ENCODE measurements around the gene CAMTA1.

The CAMTA1 gene

DNA sequence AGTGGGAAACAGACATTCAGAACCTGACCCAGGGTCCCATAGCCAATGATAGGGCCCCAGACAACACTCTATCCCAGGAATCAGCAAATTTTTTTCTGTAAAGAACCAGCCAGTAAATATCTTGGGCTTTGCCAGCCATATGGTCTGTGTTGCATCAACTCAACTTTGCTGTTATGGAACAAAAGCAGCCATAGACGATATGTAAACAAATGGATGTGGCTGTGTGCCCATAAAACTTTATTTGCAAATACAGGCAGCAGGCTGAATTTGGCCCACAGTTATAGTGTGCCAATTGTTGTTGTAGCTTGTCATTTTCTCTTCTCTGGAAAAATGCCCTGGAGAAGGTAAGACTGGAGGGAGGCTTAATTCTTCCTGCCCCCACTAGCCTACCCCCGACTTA lies 554.7 kb downstream of the CAMTA1 start:
- DNase-seq (ENCODE audit: low spot score), result no peak

GRCh38 chr1:7341145-7341905 lies 556.1 kb downstream of the CAMTA1 start:
- DNase-seq (ENCODE audit: low spot score), result no peak

- no peak for DNase-seq (ENCODE audit: low spot score)
These were observed 558.6 kb downstream of the CAMTA1 start for GRCh38 chr1:7343882-7344281.

- DNase-seq (ENCODE audit: low spot score), result no peak
These were observed 559.0 kb downstream of the CAMTA1 start for GRCh38 chr1:7344299-7344698.

GRCh38 chr1:7345516-7345915 lies 560.3 kb downstream of the CAMTA1 start:
- DNase-seq (ENCODE audit: low spot score), result no peak

GRCh38 chr1:7346070-7346596 lies 560.9 kb downstream of the CAMTA1 start:
- no peak for DNase-seq (ENCODE audit: low spot score)

GRCh38 chr1:7346600-7347570 lies 561.6 kb downstream of the CAMTA1 start:
- no peak for DNase-seq (ENCODE audit: low spot score)

GRCh38 chr1:7348073-7348472 lies 562.8 kb downstream of the CAMTA1 start:
- DNase-seq (ENCODE audit: low spot score), result no peak

GRCh38 chr1:7348580-7348979 lies 563.3 kb downstream of the CAMTA1 start:
- DNase-seq (ENCODE audit: low spot score), result no peak

GRCh38 chr1:7350804-7351203 lies 565.5 kb downstream of the CAMTA1 start:
- no peak for DNase-seq (ENCODE audit: low spot score)

- no peak for DNase-seq (ENCODE audit: low spot score)
These were observed 566.4 kb downstream of the CAMTA1 start for GRCh38 chr1:7351649-7352048.

GRCh38 chr1:7352364-7352763 lies 567.1 kb downstream of the CAMTA1 start:
- DNase-seq (ENCODE audit: low spot score), result no peak

- no peak for DNase-seq (ENCODE audit: low spot score)
These were observed 567.7 kb downstream of the CAMTA1 start for GRCh38 chr1:7352974-7353373.

DNA sequence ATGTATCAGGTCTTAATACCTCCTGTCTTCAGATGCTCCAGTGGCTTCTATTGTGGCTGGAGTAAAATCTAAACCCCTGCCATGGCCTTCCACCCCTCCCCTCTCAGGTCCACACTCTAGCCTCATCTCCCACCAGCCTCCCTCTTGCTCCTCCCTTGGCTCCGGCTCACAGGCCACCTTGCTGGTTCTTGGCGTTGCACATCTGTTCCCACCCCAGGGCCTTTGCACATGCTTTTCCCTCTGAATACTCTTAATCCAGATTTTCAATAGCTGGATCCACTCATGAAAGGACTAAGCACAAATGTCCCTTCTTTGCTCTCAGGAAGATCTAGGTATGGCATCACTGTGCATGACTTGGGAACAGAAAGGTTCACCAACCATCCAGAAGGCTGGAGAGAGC lies 570.4 kb downstream of the CAMTA1 start:
- no peak for DNase-seq (ENCODE audit: low spot score)

DNA sequence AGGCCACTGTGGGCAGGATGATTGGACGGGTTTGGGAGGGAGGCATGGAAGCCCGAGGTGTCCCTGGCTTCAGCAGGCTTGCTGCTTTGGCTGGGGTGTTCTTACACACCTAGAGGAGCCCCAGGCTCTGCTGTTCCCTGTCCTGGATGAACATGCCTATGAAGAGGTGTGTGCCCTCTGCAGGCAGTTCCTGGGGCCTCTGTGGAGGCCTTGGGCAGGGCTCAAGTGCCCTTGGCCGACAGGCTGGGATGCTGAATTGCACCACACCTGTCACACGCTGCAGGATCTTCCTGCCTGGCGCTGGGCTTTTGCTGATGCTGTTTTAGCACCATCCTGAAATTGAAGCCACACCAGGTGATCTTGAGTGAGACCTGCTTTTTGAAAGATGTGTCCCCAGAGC lies 570.8 kb downstream of the CAMTA1 start:
- DNase-seq (ENCODE audit: low spot score), result no peak

- DNase-seq (ENCODE audit: low spot score), result no peak
These were observed 573.2 kb downstream of the CAMTA1 start for GRCh38 chr1:7358425-7358824.

DNA sequence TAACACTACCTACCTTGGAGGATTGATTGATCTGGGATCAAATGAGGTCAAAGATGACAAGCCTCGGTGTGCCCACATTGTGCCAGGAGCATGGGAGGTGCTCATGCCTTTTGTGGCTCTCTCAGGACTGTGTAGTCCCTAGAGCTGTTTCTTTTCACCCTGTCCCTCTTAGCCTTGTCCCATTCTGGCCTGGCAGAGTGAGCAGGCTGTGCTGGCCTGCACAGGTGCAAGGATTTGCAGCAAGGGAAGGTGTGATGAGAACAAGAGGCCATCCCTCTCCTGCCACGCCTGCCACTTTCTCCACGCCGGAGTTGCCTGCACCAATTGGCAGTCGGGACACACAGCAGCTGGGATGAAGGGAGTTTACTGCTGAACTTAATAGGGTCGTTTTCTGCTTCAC lies 575.3 kb downstream of the CAMTA1 start:
- DNase-seq (ENCODE audit: low spot score), result no peak

DNA sequence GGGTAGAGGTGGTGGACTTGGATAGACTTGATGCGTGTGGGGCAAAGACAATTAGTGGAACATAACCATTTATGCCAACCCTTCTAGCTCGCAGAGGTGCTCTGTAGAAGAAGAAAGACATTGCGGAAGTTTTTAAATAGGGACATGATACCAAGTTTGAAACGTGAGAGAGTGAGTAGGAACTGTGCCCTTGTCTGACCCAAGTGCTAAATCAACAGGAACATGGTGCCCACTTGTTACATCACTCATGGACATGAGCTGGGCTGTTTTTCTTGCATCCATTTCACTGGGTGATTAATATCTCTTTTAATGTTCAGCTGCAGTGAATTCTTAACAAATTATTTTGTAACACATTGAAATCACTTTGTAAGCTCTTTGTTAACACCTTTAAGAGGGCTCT lies 577.7 kb downstream of the CAMTA1 start:
- no peak for DNase-seq (ENCODE audit: low spot score)

DNA sequence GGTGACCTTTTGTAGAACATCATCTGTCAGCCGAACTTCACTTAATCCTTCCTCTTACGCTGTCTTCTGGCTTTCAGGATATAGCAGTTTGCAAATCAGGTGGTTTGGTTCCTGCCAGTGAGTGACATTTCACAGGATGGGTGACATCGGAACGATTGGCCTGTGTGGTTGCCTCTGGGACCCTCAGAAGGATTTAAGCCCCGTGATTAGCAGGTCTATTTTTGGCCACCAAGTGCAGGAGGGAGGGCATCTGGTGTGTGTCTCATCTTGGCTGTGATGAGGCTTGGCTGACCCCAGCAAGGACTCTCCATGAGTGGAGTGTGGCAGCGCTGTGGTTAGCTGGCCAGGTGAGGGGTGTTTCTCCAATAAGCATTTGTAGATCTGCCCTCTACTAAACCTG lies 578.2 kb downstream of the CAMTA1 start:
- no peak for DNase-seq (ENCODE audit: low spot score)

- DNase-seq (ENCODE audit: low spot score), result no peak
These were observed 580.5 kb downstream of the CAMTA1 start for GRCh38 chr1:7365706-7366105.

GRCh38 chr1:7366286-7366954 lies 581.2 kb downstream of the CAMTA1 start:
- no peak for DNase-seq (ENCODE audit: low spot score)

GRCh38 chr1:7366955-7367665 lies 581.9 kb downstream of the CAMTA1 start:
- DNase-seq (ENCODE audit: low spot score), result no peak

Measured in COLO829 (cell line).